Mammary epithelial cell (primary cell): Measurements from ENCODE around the gene FAM151A.

Experiments
- EZH2 ChIP-seq: IDR thresholded peaks from 2 replicates; pipeline ENCODE4 v1.6.1; 2012; ENCODE audit warnings: low read length, inconsistent platforms, borderline replicate concordance
- TF ChIP-seq, protein P1 (sequence below), 2 donors: IDR thresholded peaks in 1 of 2; conservative IDR thresholded peaks in 1 of 2; 2 replicates each; pipeline ENCODE4 v1.5.1; 2011 to 2012; ENCODE audit warnings: inconsistent platforms in 2 of 2, low read length in 2 of 2, mild to moderate bottlenecking in 2 of 2, control low read depth in 1 of 2, low read depth in 1 of 2; ENCODE audit not compliant: insufficient read depth in 1 of 2; ENCODE audit errors: extremely low read depth in 1 of 2

DNA sequence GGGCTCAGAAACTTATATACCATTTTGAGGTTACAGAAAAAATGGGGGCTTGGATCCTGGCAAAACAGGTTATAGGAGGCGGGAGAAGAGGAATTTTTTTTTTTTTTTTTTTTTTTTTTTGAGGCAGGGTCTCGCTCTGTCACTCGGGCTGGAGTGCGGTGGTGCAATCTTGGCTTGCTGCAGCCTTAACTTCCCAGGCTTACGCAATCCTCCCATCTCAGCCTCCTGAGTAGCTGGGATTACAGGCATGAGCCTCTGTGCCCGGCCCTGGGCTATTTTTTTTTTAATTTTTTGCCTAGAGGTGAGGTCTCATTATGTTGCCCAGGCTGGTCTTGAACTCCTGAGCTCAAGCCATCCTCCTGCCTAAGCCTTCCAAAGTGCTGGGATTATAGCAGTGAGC is 43.0 kb upstream of the FAM151A start:
- TF ChIP-seq, protein P1, sequence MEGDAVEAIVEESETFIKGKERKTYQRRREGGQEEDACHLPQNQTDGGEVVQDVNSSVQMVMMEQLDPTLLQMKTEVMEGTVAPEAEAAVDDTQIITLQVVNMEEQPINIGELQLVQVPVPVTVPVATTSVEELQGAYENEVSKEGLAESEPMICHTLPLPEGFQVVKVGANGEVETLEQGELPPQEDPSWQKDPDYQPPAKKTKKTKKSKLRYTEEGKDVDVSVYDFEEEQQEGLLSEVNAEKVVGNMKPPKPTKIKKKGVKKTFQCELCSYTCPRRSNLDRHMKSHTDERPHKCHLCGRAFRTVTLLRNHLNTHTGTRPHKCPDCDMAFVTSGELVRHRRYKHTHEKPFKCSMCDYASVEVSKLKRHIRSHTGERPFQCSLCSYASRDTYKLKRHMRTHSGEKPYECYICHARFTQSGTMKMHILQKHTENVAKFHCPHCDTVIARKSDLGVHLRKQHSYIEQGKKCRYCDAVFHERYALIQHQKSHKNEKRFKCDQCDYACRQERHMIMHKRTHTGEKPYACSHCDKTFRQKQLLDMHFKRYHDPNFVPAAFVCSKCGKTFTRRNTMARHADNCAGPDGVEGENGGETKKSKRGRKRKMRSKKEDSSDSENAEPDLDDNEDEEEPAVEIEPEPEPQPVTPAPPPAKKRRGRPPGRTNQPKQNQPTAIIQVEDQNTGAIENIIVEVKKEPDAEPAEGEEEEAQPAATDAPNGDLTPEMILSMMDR (conservative IDR thresholded peaks at IDR 0.05 in 1 of 2, IDR thresholded peaks at IDR 0.05 in 1 of 2; ENCODE audit: extremely low read depth in 1 of 2, insufficient read depth in 1 of 2, low read depth in 1 of 2, low read length in 2 of 2) = no peak
- no peak for TF ChIP-seq EZH2
